ENCODE measurements around the gene SEMA7A. TPM values are rescaled to one million over a fixed set of nuclear protein-coding genes. Genes with fewer than 3 reads are reported as not detected.

SEMA7A gene
- total and polyA plus RNA-seq, 11 donors, result 0.53 to 7.5 (median 1.8) TPM

DNA sequence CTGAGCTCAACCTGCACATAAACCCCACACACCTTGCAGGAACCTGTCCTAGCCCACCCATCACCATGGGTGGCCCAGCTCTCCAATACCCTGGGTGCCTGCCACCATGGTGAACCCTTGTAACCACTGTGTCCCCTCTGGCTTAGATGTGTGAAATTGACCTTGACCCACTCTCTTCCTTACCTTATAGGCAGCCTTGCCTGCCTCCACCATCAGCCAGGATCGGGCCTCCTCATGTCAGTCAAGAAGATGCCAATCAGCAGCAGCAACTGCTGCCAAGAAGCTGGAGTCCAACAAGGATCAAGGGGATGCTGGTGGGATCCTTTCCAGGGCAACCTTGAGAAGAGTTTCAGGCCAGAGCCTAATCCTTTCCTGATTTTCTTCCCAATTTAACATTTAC is 57.5 kb downstream of the SEMA7A start:
- 80 to 92% (median 84%) methylated on average over 1 of the region's 1 CpG for WGBS, 4 donors
- no peaks in the 10 kb centered on the region for H3K36me3 ChIP-seq
- H3K4me1 ChIP-seq, result peaks cover 0 to 21% (median 13%) of the 10 kb centered on the region in 12 donors
- no peak overlapping the region for H3K27ac ChIP-seq
- TF ChIP-seq CTCF (IDR thresholded peaks at IDR 0.05), result no peak
- no peak for TF ChIP-seq POLR2A (IDR thresholded peaks at IDR 0.05)
- intact Hi-C loops (cut with DNase I), result loop anchor here in 9 of 10 donors (2.0 to 10.0 kb wide), 7 partner anchors 111 to 569 kb away; no protein-coding TSS in a partner anchor
- DNase-seq, result no peak
- no peaks in the 10 kb centered on the region for H3K9me3 ChIP-seq
- peaks cover 0 to 3% (median 0%) of the 10 kb centered on the region in 9 donors for H3K27me3 ChIP-seq
- H3K4me3 ChIP-seq, result no peak overlapping the region
- no peak for ATAC-seq

- H3K9me3 ChIP-seq, result no peaks in the 10 kb centered on the region
- WGBS, 4 donors, result 14 to 17% (median 15%) methylated on average over 9 of the region's 9 CpGs
- no peak for TF ChIP-seq POLR2A (IDR thresholded peaks at IDR 0.05)
- TF ChIP-seq CTCF (IDR thresholded peaks at IDR 0.05), result peak; percentile 75 to 92 (median 82)
- peaks cover 0 to 5% (median 0%) of the 10 kb centered on the region in 9 donors for H3K27me3 ChIP-seq
- peak; percentile 69 to 85 (median 81) for DNase-seq
- peak; percentile 33 to 57 (median 50) for ATAC-seq
- no peaks in the 10 kb centered on the region for H3K36me3 ChIP-seq
- intact Hi-C loops (cut with DNase I), result loop anchor here in 9 of 10 donors (2.0 to 10.0 kb wide), 12 partner anchors 64 to 570 kb away; no protein-coding TSS in a partner anchor
- H3K4me3 ChIP-seq, result no peak overlapping the region
- no peak overlapping the region for H3K27ac ChIP-seq
- peaks cover 0 to 21% (median 13%) of the 10 kb centered on the region in 12 donors for H3K4me1 ChIP-seq
These were observed 58.5 kb downstream of the SEMA7A start for GRCh38 chr15:74375303-74375693.

DNA sequence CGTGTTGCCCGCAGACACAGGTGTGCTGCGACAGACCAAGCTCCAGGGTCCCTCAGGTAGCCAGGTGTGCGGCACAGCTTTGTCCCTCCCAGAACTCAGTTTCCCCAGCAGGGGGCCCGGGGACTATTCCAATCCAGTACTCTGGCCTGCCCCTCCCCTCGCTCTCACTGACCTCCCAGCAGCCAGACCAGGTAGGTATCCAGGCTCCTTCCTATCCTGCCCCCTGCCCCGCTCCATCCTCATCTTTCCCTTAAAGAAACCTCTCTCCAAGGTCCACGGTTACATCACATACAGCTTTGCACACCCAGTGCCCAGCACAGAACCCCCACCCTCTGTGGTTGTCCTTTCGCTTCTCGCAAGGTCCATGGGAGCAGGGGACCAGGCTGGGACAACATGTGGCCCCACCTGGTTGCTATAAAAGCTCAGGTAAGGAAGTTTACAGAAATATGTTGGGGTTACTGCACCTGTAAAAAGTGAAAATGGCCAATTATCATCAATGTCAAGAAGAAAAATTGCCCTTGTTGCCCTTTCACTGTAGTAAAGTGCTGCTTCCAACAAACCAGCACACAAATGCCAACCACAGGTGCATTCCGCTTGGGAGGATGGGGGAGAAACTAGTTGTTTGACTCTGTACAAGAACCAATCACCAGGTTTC is 59.0 kb downstream of the SEMA7A start:
- no peak for ATAC-seq
- DNase-seq, result no peak
- Histone ChIP-seq H3K4me3 (peak overlapping the region in 11 of 12 donors; percentile 49 to 74 (median 61)), H3K27me3 (peaks cover 0 to 5% (median 0%) of the 10 kb centered on the region in 9 donors), H3K36me3 (no peaks in the 10 kb centered on the region), H3K9me3 (no peaks in the 10 kb centered on the region), H3K27ac (no peak overlapping the region), H3K4me1 (peaks cover 0 to 21% (median 13%) of the 10 kb centered on the region in 12 donors)
- 22 to 38% (median 25%) methylated on average over 7 to 11 of the region's 11 CpGs for WGBS, 4 donors
- intact Hi-C loops (cut with DNase I), result loop anchor here (1.0 to 10.0 kb wide), 15 partner anchors 64 to 570 kb away; no protein-coding TSS in a partner anchor
- TF ChIP-seq POLR2A (IDR thresholded peaks at IDR 0.05) (no peak), CTCF (IDR thresholded peaks at IDR 0.05) (no peak)
